H54 (cell line): ENCODE results near the gene TANGO2.

Source experiments
- DNase-seq: peaks from one replicate; pipeline ENCODE4 v3.0.0; 2011; ENCODE audit warnings: low spot score, mixed read lengths; ENCODE audit not compliant: insufficient read length
- FAIRE-seq: peaks from 3 replicates; lab custom pipeline; 2011; peaks lifted over from hg19 to GRCh38; lab: Jason Lieb, UNC
- POLR2A ChIP-seq: IDR thresholded peaks from 2 replicates; pipeline ENCODE4 v1.6.1; 2011; ENCODE audit warnings: low read depth, mild to moderate bottlenecking, low read length

The TANGO2 gene

DNA sequence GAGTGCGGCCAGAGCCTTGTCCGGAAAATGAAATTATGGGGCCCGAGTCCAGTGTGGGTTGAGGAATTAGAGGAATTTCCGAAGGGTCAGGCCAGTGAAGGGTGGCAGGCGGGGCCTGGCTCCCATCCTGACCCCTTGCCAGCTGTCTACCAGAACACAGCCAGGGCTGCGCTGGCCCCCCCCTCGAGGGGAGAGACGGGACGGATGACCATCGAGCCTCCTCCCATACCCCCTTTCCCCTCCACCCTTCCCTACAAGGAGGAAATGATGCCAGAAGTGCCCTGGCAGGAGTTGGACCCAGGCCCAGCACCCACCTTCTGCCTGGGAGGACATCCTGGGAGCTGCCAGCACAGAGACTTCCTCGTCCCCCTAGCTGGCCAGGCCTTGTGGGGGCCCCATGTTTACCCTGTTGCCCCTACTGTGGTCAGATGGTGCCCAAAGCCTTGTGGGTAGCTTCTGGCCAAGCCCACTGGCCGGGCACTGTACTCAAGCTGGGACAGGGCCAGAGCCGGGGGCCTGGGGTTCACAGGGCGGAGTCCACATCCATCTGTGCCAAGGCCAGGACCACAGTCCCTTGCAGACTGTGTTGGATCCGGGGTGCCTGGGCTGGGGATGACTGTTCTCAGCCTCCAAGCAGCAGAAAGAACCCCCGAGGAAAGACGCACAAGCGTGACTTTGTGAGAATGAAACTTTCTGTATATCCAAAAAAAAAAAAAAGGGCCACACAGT lies 25.1 kb upstream of the TANGO2 start:
- DNase-seq (no peak), FAIRE-seq (no peak)
- TF ChIP-seq POLR2A, result no peak

DNA sequence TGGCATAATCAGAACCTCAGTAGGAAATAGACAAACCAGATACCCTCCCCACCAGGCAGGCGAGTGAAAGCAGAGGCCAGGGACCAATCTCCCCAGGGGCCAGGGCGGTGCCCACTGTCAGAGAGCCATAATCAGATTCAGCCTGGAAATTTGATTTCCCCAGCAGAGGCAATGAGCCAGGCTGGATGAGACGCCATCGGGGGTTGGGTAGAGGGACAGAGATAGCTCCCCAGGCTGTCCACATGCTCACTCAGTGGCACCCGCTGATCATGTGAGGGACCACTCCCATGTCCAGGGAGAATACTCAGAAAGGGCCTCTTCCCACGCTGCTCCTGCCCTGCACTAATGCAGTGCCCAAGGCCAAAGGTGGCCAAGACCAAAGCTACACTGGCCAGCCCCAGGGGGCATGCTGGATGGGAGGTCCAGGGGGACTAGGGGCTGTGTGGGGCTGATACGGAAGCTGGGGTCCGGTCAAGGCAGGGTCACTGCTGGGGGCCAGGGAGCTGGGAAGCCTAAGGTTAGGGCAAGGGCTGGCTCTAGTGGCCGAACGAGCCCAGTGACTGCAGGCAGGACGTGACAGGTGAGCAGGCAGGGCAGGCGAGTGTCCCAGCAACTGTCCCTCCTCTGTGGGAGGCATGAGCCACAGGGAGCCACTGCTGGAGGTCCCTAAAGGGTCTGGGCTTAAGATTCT lies 24.1 kb upstream of the TANGO2 start:
- FAIRE-seq (no peak), DNase-seq (no peak)
- no peak for TF ChIP-seq POLR2A

DNA sequence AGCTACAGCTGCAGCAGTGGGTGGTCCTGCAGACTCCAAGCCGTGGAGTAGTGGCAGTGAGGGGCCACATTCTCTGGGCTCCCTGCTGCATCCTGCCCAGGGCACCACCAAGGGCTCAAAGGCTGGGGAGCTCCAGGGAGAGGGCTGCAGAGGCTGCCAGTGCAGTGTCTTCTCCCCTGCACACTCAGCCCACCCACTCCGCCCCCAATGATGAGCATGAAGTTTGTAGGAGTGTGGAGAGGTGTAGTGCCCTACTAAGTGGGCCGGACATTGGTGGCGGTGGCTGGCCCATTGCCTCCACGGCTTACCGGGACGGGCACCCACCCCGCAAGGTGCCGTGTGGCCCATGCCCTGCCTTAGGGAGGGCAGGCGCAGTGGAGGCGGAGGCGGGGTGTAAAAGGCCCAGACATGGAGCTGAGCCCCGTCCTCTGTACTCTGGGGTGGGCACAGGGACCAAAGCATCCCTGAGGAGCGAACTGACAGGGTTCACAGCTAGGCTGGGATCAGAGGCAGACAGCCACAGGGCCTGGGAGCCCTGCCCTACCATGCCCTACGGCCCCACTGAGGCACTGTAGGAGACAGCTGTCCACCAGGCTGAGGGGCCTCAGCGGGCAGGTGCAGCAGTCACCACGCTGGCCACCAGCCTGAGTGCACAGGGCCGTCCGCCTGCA lies 23.2 kb upstream of the TANGO2 start:
- FAIRE-seq (no peak), DNase-seq (no peak)
- TF ChIP-seq POLR2A, result no peak

DNA sequence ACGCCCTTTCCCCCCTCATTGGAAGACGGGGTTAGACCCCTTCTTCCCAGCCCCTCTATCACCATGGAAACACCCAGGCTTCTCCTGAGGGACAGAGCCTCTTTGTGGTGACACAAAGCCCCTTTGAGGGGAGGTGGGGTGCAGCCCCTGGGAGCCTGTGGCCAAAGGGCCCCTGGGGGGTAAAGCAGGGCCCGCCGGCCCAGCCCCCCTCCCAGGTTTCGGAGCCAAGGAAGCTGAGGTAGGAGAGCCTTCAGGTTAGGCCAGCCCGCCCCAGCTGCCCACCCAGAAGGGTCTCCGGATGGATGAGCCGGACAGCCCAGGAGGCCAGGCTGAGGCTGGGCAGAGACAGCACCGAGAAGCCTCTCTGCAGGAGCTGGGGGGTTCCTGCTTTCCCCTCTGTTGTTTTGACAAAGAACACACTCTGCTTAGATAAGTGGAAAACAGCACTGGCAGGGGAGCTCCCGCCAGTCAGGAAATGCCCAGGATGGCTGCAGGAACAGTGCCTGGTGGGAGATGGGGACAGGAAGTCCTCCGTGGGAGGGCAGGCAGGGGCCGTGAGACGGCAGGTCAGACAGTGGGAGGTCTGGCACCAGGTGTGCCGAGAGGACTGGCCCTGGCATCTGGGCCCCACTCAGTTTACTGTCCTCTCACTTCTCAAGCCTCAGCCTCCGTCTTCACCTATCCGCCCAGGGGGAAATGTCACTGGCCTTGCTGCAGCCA lies 22.5 kb upstream of the TANGO2 start:
- TF ChIP-seq POLR2A, result no peak
- no peak for FAIRE-seq
- DNase-seq, result no peak

DNA sequence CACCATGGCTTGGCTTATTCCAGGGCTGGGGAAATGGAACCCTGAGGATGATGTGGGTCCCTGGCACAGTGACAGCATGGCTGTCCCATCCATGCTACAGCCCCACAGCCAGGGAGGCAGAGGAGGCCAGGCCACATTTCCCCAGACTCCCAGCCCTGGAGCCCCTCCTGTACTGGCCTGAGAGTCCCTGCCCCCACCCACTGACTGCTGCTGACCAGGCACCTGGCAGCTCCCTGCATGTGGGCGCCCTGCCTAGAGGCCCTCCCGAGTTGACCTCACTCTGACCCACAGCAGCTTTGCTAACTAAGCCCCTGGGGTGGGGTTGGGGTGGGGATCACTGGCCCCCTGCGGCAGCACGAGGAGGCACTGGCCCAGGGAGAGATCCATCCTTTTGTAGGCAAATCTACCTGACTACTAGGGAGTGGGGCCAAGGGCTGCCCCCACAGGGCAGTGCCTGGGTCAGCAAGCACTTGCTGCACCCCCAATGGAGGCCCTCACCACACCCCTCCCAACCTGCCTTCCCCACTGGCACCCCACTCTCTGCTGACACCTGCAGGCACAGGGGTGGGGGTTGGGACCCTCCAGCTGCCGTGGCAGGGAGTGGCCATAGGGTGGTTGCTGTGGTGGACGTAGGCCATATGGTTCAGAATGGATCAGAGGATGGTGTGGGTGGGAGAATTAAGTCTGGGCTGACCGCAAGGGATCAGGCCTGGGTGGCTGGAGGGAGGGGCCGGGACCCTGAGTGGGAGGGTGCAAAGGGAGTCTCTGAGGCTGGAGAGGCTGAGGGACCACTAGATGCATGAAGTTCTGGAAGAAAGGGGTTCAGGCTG lies 21.7 kb upstream of the TANGO2 start:
- FAIRE-seq, result no peak

DNA sequence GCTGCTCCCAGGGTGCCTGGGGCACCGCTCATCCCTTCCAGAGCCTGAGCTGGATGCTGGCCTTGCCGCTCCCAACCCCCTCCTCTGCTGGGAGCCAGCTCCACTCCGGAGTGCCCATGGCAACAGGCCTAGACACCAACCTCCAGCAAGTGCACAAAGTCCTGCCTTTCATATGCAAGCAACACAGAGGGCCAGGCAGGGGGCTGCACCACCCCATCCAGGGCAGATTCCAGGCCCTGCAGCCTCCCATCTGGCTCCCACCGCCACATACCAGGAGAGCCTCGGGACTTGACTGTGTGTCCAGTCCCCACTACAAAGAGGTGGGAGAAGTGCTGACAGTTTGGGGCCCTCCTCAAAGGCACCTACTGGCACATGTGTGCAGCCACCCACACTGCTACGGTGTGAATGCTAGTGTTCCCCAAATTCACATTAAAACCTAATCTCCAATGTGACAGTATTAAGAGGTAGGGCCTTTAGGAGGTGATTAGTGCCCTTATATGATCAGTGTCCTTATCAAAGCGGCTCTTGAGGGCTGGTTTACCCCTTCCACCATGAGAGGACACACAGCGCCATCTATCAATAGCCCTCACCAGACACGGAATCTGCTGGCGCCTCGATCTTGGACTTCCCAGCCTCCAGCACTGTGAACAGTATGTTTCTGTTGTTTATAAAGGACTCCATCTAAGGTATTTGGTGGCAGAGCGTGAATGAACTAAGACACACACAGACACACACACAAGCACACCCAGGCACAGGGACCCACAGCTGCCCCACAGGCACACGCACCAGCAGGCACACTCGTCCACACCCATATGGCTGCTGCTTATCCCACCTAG lies 20.4 kb upstream of the TANGO2 start:
- no peak for TF ChIP-seq POLR2A
- no peak for DNase-seq
- FAIRE-seq, result no peak

More for the DNA sequence above, 21.7 kb upstream of the TANGO2 start:
- no peak for TF ChIP-seq POLR2A
- DNase-seq, result no peak

DNA sequence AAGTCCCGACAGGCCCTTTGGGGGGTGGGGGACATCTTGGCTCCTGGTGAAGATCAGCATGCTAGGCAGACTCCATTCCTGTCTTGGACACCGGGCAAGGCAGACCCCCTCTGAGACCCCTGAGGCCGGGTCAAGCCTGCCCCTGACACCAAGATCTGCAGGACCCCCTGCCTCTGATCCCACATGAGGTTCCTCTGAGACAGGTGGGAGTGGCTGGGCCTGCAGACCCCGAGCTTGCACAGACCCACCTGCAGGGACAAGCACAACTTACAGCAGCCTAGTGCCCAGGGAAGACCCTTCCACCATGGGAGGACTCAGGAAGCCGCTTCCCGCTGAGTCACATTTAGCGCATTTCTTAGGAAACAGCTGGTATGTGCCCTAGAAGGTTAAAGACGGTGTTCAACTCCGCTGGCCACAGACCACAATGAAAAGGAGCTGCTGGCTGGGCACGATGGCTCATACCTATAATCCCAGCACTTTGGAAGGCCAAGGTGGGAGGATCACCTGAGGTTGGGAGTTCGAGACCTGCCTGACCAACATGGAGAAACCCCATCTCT lies 19.8 kb upstream of the TANGO2 start:
- no peak for DNase-seq

DNA sequence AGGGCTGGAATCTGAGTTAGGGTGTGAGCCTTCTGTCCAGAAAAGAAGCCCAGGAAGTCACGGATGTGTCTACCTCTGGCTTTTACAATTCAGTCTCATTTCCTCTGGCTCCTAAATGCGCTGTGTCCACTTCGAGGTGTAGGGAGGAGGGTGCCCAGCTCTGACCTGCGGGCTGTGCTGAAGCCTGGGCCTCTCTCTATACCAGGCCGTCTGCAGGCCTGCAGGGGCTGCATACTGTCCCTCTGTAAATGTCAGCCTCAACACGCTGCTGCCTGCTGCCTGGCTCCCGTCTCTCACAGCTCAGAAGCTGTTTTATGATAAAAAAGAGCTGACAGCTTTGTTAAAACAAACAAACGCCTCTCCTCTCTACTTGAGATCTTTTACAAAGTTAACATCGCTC lies 18.8 kb upstream of the TANGO2 start:
- no peak for FAIRE-seq
- no peak for TF ChIP-seq POLR2A

More for the DNA sequence above, 19.8 kb upstream of the TANGO2 start:
- no peak for FAIRE-seq
- TF ChIP-seq POLR2A, result no peak

DNA sequence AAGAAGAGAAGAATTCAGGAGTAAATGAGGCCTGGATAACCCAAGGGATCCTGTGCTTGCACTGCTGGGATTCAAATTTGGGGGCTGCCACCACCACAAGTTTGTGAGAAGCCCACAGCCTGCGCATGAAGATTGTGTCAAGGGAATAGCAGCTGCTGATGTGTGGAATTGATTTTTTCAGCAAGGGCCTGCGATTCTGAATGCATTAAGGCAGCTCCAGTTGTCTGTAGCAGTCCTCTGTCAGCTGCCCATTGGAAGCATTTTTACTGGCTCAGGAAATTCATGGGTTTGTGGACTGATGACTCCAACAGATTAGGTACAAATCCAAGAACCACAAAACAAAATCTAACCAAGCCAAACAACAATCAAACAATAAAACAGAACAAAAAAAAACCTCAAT lies 18.3 kb upstream of the TANGO2 start:
- no peak for TF ChIP-seq POLR2A
- DNase-seq (no peak), FAIRE-seq (no peak)

More for the DNA sequence above, 18.8 kb upstream of the TANGO2 start:
- DNase-seq, result no peak

DNA sequence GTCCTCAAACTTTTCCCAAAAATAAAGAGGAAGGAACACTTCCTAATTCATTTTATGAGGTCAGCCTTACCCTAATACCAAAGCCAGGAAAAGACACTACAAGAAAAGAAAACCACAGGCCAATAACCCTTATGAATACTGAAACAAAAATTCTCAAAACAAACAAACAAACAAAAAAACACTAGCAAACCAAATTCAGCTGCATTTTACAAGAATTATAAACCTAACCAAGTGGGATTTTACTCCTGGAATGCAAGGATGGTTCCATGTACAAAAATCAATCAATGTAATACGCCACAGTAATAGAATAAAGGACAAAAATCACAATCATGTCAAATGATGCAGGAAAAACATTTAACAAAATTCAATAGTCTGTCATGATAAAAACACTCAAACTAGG lies 17.6 kb upstream of the TANGO2 start:
- FAIRE-seq, result no peak
- DNase-seq, result no peak
- no peak for TF ChIP-seq POLR2A

DNA sequence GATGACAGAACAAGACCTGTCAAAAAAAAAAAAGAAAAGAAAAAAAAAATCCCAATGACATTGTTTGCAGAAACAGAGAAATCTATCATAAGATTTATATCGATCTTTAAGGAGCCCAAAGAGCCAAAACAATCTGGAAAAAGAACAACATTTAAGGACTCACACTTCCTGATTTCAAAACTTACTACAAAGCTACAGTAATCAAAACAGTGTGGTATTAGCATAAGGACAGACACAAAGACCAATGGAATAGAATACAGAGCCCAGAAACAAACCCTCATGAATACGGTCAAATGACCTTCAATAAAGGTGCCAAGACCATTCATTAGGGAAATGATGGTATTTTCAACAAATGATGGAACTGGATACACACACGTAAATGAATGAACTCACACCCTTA lies 16.4 kb upstream of the TANGO2 start:
- no peak for FAIRE-seq

DNA sequence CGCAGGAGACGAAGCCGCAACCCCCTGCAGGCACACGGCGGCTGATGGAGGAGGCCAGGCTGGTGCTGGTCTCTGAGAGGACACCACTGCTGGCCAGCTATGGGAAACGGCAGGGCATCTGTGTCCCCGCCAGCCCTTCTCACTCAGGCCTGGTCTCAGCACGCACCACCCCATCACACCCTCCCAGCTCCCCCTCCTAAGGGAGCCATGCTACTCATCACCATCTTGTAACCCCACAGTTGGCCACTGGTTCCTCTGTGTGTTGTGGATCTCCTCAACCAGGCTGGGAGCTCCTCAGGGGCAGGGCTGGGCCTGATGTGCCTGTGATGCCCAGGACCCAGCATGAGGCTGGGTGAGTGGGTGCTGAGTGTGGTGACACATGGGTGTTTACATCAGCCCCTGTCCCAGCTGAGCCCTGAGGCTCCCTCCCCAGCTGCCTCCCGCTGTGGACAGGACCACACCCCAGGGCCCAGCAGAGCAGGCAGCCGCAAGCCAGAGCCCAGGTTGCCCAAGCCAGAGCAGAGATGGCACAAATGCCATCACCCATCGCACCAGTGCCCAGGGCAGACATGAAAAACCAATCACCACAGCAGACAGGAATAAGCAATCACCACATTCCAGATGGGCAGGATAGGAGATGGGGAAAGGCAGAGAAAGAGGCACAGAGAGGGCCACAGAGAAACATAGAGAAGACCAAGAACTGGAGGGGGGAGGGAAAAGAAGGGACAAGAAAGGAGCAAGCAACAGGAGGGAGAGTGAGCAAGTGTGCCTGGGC lies 12.5 kb upstream of the TANGO2 start:
- DNase-seq, result peak; percentile 92
- TF ChIP-seq POLR2A, result no peak
- FAIRE-seq, result peak; percentile 93

More for the DNA sequence above, 16.4 kb upstream of the TANGO2 start:
- no peak for DNase-seq
- TF ChIP-seq POLR2A, result no peak
